GM18508 (cell line): Measurements from ENCODE around the gene CTNNA1.
"Not testable (repeated sequence)": the region's sequence is repeated elsewhere in the genome, so short reads cannot be mapped to it uniquely, and the experiment has no call there.

Experiments used
- ATAC-seq: cut with Tn5 transposase; IDR thresholded peaks from one replicate; pipeline ENCODE4 v1.9.1; 2021; ENCODE audit warnings: moderate number of reproducible peaks; ENCODE audit not compliant: insufficient read depth, unreplicated experiment

The CTNNA1 gene

DNA sequence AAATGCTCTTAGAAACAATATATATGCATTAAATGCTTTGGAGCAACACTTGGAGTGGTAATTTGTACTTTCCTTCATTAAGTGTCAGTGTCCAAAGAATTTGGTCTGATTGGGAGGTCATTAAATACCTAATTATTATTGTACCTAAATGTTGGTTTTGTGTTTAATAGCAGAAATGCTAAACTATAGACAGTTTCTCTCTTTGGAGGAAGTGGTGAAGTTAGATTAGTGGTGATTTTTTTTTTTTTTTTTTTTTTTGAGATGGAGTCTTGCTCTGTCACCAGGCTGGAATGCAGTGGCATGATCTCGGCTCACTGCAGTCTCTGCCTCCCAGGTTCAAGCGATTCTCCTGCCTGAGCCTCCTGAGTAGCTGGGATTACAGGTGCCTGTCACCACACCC lies 168.1 kb downstream of the CTNNA1 start:
- ATAC-seq: not testable (repeated sequence)

GRCh38 chr5:138922494-138922893 lies 169.3 kb downstream of the CTNNA1 start:
- ATAC-seq: no peak

- no peak for ATAC-seq
Observed at GRCh38 chr5:138925090-138925635, 171.9 kb downstream of the CTNNA1 start.

- ATAC-seq: no peak
Observed at GRCh38 chr5:138926257-138926656, 173.0 kb downstream of the CTNNA1 start.

- no peak for ATAC-seq
Observed at GRCh38 chr5:138926688-138927448, 173.6 kb downstream of the CTNNA1 start.

- ATAC-seq: no peak
Observed at GRCh38 chr5:138927544-138927943, 174.3 kb downstream of the CTNNA1 start.

GRCh38 chr5:138927979-138928378 lies 174.8 kb downstream of the CTNNA1 start:
- no peak for ATAC-seq

GRCh38 chr5:138929571-138929955 lies 176.3 kb downstream of the CTNNA1 start:
- no peak for ATAC-seq

DNA sequence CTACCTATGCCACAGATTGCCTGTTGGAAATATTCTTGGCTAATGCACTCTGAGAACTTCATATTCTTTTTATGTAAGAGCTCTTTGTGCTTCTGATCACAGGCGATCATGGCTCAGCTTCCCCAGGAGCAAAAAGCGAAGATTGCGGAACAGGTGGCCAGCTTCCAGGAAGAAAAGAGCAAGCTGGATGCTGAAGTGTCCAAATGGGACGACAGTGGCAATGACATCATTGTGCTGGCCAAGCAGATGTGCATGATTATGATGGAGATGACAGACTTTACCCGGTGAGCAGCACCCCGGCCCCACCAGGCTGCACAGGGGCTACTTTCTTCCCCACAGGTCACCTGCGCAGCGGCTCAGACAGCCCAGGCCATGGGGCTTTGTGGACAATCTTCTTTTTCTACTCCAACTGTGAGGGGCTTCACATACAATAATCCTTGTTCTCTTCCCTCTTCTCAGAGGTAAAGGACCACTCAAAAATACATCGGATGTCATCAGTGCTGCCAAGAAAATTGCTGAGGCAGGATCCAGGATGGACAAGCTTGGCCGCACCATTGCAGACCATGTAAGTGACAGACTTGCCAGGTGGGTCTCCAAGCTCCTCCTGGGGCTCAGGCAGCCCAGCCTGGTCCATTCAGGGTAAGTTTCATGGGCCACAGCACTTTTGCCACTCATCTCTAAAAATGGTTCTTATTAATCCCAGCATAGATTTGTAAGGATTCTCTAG lies 177.3 kb downstream of the CTNNA1 start:
- ATAC-seq: no peak

DNA sequence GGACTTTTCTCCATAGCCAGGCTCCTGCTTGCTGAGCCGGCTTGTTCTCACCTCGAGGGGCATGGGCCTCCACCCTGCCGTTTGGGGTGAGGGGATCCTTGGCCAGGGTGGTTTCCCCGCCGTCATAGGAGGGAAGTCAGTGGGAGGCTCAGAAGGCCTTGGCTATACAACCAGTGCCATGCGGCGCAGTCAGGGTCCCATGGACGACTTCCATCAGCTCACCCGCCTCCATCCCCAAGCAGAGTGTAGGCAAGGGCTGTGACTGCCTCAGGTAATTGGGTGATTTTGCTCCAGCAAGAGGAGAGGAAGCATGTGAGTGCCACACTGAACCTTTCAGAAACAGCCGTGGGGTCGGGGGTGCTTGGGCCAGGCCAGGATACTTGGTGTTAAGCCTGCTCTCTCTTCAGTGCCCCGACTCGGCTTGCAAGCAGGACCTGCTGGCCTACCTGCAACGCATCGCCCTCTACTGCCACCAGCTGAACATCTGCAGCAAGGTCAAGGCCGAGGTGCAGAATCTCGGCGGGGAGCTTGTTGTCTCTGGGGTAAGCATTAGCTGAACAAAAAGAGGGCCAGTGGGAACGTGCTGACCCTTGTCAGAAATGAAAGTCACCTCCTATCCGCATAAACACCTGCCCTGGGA lies 179.1 kb downstream of the CTNNA1 start:
- ATAC-seq: no peak

DNA sequence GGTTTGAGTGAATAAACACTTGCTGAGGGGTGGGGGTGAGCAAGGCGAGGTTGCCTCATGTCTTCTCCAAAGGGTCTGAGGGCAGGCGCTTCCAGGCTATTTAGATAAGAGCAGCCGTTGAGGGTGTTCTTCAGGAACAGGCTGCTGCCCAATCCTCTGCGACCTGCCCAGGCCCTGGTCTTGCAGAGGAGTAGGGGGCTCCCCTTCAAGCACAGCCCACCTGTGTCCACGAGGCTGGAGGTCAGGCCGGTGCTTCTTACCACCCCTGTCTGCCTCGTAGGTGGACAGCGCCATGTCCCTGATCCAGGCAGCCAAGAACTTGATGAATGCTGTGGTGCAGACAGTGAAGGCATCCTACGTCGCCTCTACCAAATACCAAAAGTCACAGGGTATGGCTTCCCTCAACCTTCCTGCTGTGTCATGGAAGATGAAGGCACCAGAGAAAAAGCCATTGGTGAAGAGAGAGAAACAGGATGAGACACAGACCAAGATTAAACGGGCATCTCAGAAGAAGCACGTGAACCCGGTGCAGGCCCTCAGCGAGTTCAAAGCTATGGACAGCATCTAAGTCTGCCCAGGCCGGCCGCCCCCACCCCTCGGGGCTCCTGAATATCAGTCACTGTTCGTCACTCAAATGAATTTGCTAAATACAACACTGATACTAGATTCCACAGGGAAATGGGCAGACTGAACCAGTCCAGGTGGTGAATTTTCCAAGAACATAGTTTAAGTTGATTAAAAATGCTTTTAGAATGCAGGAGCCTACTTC lies 180.5 kb downstream of the CTNNA1 start:
- no peak for ATAC-seq

- ATAC-seq: no peak
Observed at GRCh38 chr5:138934971-138935370, 181.7 kb downstream of the CTNNA1 start.

DNA sequence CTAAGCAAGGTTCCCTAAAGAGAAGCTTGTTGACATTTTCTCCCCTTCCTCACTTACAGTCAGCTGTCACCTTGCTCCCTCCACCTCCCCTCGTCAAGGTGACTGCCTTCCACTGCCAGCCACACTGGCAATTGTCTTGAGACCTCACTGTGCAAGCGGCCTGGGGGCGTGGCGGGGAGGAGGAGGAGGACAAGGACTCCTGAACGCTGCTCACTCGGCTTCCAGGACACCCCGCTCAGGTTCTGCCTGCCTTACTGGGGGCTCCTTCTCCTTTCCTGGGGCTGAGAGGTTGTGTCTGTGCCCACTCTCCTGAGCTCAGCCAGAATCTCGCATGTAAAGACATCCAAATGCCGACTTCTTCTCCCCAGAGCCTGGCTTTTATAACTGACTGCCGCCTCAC lies 182.2 kb downstream of the CTNNA1 start:
- no peak for ATAC-seq

DNA sequence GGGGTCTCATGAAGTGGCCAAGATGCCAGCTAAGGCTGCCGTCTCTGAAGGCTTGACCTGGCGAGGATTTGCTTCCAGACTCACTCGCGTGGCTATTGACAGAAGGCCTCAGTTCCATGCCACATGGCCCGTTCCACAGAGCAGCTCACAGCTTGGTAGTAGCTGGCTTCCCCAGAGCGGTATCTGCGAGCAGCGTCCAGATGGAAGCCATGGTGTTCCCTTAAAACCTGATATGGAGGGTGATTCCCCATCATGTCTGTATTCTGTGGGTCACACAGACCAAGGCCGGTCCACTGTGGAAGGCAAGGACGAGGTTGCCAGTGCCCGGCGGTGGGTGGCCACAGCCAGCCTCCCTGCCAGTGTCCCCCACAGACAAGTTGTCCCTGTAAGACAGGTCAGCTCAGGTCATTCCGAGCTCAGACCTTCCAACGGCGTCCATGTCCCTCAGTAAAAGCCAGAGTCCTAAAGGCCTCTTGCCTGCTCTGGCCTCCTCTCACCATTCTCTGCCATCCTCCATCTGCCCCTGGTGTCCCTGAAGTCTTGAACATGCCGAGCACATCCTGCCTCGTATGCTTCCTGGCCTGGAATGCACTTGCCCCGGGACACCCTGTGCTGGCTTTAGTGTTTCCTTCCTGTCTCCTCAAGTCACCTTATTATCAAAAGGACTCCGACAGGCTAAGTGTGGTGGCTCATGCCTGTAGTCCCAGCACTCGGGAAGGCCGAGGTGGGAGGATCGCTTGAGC lies 183.2 kb downstream of the CTNNA1 start:
- ATAC-seq: no peak

- no peak for ATAC-seq
Observed at GRCh38 chr5:138936968-138937345, 183.7 kb downstream of the CTNNA1 start.

GRCh38 chr5:138937392-138938387 lies 184.5 kb downstream of the CTNNA1 start:
- no peak for ATAC-seq

DNA sequence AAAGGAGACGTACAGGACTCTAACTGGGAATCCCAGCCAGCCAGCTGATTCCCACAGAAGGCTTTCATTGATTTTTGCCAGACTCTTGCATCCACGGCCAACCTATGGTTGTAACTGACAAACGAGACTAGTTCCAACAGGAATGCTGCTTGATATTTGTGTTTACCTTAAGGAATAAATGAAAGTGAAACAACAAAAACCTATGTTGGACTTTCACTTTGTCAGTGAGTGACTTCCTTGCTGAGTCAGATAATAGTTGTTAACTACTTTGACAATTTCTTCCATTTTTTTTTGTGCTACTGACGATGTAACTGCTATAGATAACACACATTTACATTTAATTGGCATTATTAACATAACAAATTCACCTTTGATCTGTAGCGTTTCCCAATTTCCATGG lies 185.3 kb downstream of the CTNNA1 start:
- no peak for ATAC-seq

- ATAC-seq: no peak
Observed at GRCh38 chr5:138942066-138942465, 188.8 kb downstream of the CTNNA1 start.

GRCh38 chr5:138942861-138943260 lies 189.6 kb downstream of the CTNNA1 start:
- no peak for ATAC-seq
